ENCODE data around the gene MRPL23. TPM values are rescaled to one million over a fixed set of nuclear protein-coding genes. Genes with fewer than 3 reads are reported as not detected.

The MRPL23 gene
- total RNA-seq, 1 donor from 2014 or later = 125 TPM

- FAIRE-seq (no peak), DNase-seq (ENCODE audit: low read depth) (no peak)
- no peak for TF ChIP-seq CTCF (IDR thresholded peaks at IDR 0.05; ENCODE audit: insufficient read depth, low read length, severe bottlenecking)
- no peaks in the 10 kb centered on the region for H3K36me3 ChIP-seq (ENCODE audit: control insufficient read depth, insufficient read depth, low read length)
- no peaks in the 10 kb centered on the region for H3K27me3 ChIP-seq (ENCODE audit: control insufficient read depth, insufficient read depth, low read length)
- H3K4me3 ChIP-seq (ENCODE audit: low read depth, low read length) = no peak overlapping the region
Observed at GRCh38 chr11:1992111-1992510, 45.0 kb downstream of the MRPL23 start.

DNA sequence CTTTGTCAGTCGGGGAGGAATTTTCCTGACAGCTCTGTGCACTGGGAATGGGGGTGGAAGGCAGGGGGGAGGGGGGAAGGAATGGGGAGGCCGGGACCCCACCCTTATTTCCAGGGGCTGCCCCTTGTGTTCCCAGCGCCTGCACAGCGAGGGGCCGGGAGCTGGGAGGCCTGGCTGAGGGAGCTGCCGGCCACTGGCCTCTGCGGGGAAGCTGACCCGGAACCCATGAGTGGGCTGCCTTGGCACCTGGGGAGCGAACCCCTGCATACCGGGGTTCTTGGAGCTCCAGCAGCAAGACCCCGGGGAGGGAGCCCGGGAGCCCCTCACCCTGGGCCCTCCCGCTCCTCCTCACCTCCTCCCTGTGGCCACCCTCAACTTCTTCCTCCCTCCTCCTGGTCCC lies 47.0 kb downstream of the MRPL23 start:
- FAIRE-seq (no peak), DNase-seq (ENCODE audit: low read depth) (no peak)
- TF ChIP-seq CTCF (IDR thresholded peaks at IDR 0.05; ENCODE audit: insufficient read depth, low read length, severe bottlenecking) = no peak
- no peak overlapping the region for H3K4me3 ChIP-seq (ENCODE audit: low read depth, low read length)
- no peaks in the 10 kb centered on the region for H3K36me3 ChIP-seq (ENCODE audit: control insufficient read depth, insufficient read depth, low read length)
- H3K27me3 ChIP-seq (ENCODE audit: control insufficient read depth, insufficient read depth, low read length) = no peaks in the 10 kb centered on the region

GRCh38 chr11:1997755-1998154 lies 50.6 kb downstream of the MRPL23 start, which contains the start of gene H19:
H19 (minus strand) TSS chr11:1997842.
- no peak for TF ChIP-seq CTCF (IDR thresholded peaks at IDR 0.05; ENCODE audit: insufficient read depth, low read length, severe bottlenecking)

DNA sequence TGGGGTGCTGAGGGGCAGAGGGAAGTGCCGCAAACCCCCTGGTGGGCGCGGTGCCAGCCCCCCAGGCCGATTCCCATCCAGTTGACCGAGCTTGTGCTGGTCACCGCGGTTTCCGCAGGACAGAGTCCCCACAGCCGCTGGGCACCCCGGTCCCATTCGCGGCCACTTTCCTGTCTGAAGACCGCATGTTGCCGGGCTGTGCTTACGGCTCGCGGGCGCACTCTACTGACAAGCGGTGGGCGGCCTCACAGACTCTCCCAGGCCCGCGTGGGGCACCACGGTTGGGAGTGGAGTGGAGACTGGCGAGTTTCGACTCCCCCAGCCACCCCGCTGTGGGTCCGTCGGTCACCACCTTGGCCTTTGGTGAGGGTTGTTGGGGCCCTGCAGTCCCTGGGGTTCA lies 51.2 kb downstream of the MRPL23 start:
- Histone ChIP-seq H3K4me3 (ENCODE audit: low read depth, low read length) (no peak overlapping the region), H3K36me3 (ENCODE audit: control insufficient read depth, insufficient read depth, low read length) (no peaks in the 10 kb centered on the region), H3K27me3 (ENCODE audit: control insufficient read depth, insufficient read depth, low read length) (no peaks in the 10 kb centered on the region)
- FAIRE-seq = no peak
- no peak for DNase-seq (ENCODE audit: low read depth)
- TF ChIP-seq CTCF (IDR thresholded peaks at IDR 0.05; ENCODE audit: insufficient read depth, low read length, severe bottlenecking) = no peak

More at GRCh38 chr11:1997755-1998154, 50.6 kb downstream of the MRPL23 start, which contains the start of gene H19:
- no peak within 1 kb of the TSS for H3K4me3 ChIP-seq (ENCODE audit: low read depth, low read length)
- no peaks in the 10 kb centered on the region for H3K27me3 ChIP-seq (ENCODE audit: control insufficient read depth, insufficient read depth, low read length)
- H3K36me3 ChIP-seq (ENCODE audit: control insufficient read depth, insufficient read depth, low read length) = no peaks in the 10 kb centered on the region
- no peak for DNase-seq (ENCODE audit: low read depth)
- FAIRE-seq = no peak

GRCh38 chr11:1998861-1999260 lies 51.7 kb downstream of the MRPL23 start:
- no peak for DNase-seq (ENCODE audit: low read depth)
- Histone ChIP-seq H3K27me3 (ENCODE audit: control insufficient read depth, insufficient read depth, low read length) (no peaks in the 10 kb centered on the region), H3K4me3 (ENCODE audit: low read depth, low read length) (no peak overlapping the region), H3K36me3 (ENCODE audit: control insufficient read depth, insufficient read depth, low read length) (no peaks in the 10 kb centered on the region)
- no peak for FAIRE-seq
- TF ChIP-seq CTCF (IDR thresholded peaks at IDR 0.05; ENCODE audit: insufficient read depth, low read length, severe bottlenecking) = no peak

DNA sequence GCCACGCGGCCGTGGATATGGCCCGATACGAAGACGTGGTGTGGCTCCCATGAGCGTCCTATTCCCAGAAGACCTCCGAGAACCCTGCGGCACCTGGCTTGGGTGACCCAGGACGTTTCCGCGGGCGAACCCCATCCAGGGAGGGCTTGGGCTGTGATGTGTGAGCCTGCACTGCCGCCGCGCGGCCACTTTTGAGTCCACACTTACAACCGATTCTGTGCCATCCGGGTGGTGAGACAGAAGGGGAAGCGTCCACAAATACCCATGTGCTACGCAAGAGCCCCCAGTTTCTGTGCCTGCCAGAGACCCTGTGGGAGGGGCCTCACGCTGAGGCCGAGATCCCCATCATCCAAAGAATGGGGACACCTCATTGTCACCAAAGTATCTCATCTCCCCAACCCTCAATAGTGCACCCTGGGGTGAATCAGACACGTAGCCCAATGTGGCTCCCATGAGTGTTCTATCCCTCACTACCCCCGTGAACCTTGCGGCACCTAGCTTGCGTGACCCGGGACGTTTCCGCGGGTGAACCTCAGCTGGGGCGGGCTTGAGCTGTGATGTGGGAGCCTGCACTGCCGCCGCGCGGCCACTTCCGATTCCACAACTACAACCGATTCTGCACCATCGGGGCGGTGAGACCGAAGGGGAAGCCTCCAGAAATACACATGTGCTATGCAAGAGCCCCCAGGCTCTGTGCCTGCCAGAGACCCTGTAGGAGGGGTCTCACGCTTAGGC lies 55.1 kb downstream of the MRPL23 start:
- no peaks in the 10 kb centered on the region for H3K27me3 ChIP-seq (ENCODE audit: control insufficient read depth, insufficient read depth, low read length)
- FAIRE-seq (no peak), DNase-seq (ENCODE audit: low read depth) (no peak)
- TF ChIP-seq CTCF (IDR thresholded peaks at IDR 0.05; ENCODE audit: insufficient read depth, low read length, severe bottlenecking) = no peak
- no peak overlapping the region for H3K4me3 ChIP-seq (ENCODE audit: low read depth, low read length)
- no peaks in the 10 kb centered on the region for H3K36me3 ChIP-seq (ENCODE audit: control insufficient read depth, insufficient read depth, low read length)
